Right lobe of liver (tissue), 4 donors: ENCODE results near the gene ARHGEF37.

Source experiments
- POLR2A ChIP-seq: fragments of 450-650 bp; IDR thresholded peaks from one replicate; pipeline ENCODE4 v1.6.1; 2017; ENCODE audit warnings: antibody characterized with exemption, mild to moderate bottlenecking
- TF ChIP-seq, protein P1 (sequence below), 4 donors: fragments of 200-600 bp in 3 of 4; fragments of 450-650 bp in 1 of 4; IDR thresholded peaks; one replicate each; pipeline versions ENCODE4 v1.5.1 to v1.8.0; 2016 to 2022; ENCODE audit warnings: antibody characterized with exemption in 4 of 4, mild to moderate bottlenecking in 2 of 4
- donor health status: DM: no; HTN: no; CAD: no.
- donor health status: DM: no; HTN: no; CAD: no.
- donor health status: DM: no; HTN: yes; CAD: no.

DNA sequence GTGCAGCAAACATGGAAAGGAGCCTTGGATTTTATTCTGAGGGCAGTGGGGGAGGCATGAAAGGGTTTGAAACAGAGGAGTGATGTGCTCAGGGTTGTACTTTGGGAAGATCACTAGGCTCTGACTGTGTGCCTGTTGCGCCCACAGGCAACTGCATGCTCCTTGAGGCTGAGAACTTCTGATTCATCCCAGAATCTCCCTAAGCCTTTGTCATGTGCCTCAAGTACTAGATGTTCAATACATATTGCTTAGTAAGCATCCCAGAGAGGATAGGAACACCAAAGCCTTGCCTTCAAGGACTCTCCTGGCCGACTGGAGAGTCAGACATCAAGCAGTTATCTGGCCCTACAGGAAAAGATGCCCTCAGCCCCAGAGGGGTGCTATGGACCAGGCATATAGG is 54.1 kb downstream of the ARHGEF37 start:
- TF ChIP-seq, protein P1, sequence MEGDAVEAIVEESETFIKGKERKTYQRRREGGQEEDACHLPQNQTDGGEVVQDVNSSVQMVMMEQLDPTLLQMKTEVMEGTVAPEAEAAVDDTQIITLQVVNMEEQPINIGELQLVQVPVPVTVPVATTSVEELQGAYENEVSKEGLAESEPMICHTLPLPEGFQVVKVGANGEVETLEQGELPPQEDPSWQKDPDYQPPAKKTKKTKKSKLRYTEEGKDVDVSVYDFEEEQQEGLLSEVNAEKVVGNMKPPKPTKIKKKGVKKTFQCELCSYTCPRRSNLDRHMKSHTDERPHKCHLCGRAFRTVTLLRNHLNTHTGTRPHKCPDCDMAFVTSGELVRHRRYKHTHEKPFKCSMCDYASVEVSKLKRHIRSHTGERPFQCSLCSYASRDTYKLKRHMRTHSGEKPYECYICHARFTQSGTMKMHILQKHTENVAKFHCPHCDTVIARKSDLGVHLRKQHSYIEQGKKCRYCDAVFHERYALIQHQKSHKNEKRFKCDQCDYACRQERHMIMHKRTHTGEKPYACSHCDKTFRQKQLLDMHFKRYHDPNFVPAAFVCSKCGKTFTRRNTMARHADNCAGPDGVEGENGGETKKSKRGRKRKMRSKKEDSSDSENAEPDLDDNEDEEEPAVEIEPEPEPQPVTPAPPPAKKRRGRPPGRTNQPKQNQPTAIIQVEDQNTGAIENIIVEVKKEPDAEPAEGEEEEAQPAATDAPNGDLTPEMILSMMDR (IDR thresholded peaks at IDR 0.05), result no peak
- TF ChIP-seq POLR2A, result no peak
